GM19351 (cell line): ENCODE results near the gene CDKAL1.

Experiments
- ATAC-seq: cut with Tn5 transposase; IDR thresholded peaks from one replicate; pipeline ENCODE4 v1.9.1; 2021; ENCODE audit warnings: mild to moderate bottlenecking, moderate library complexity; ENCODE audit not compliant: unreplicated experiment

Gene CDKAL1

GRCh38 chr6:21151119-21151518 lies 616.9 kb downstream of the CDKAL1 start:
- ATAC-seq = no peak

- ATAC-seq = no peak
These were observed 617.3 kb downstream of the CDKAL1 start for GRCh38 chr6:21151530-21151929.

GRCh38 chr6:21157186-21157929 lies 623.1 kb downstream of the CDKAL1 start:
- ATAC-seq = peak; percentile 76

GRCh38 chr6:21158149-21158548 lies 623.9 kb downstream of the CDKAL1 start:
- no peak for ATAC-seq

- ATAC-seq = no peak
These were observed 624.6 kb downstream of the CDKAL1 start for GRCh38 chr6:21158873-21159272.

GRCh38 chr6:21159465-21159864 lies 625.2 kb downstream of the CDKAL1 start:
- no peak for ATAC-seq

GRCh38 chr6:21161707-21162106 lies 627.5 kb downstream of the CDKAL1 start:
- no peak for ATAC-seq

GRCh38 chr6:21163110-21163837 lies 629.0 kb downstream of the CDKAL1 start:
- no peak for ATAC-seq

GRCh38 chr6:21163838-21164180 lies 629.6 kb downstream of the CDKAL1 start:
- no peak for ATAC-seq

GRCh38 chr6:21164768-21165326 lies 630.6 kb downstream of the CDKAL1 start:
- ATAC-seq = peak; percentile 79

GRCh38 chr6:21166754-21167153 lies 632.5 kb downstream of the CDKAL1 start:
- peak; percentile 63 for ATAC-seq

- ATAC-seq = no peak
These were observed 633.5 kb downstream of the CDKAL1 start for GRCh38 chr6:21167790-21168189.

GRCh38 chr6:21171801-21172200 lies 637.5 kb downstream of the CDKAL1 start:
- no peak for ATAC-seq

- no peak for ATAC-seq
These were observed 638.8 kb downstream of the CDKAL1 start for GRCh38 chr6:21173031-21173430.

- ATAC-seq = no peak
These were observed 639.4 kb downstream of the CDKAL1 start for GRCh38 chr6:21173678-21174077.

- ATAC-seq = no peak
These were observed 641.9 kb downstream of the CDKAL1 start for GRCh38 chr6:21176197-21176596.

- ATAC-seq = peak; percentile 82
These were observed 645.9 kb downstream of the CDKAL1 start for GRCh38 chr6:21180155-21180554.

- ATAC-seq = no peak
These were observed 646.6 kb downstream of the CDKAL1 start for GRCh38 chr6:21180800-21181337.

GRCh38 chr6:21181866-21182265 lies 647.6 kb downstream of the CDKAL1 start:
- ATAC-seq = peak; percentile 49

GRCh38 chr6:21182589-21182988 lies 648.3 kb downstream of the CDKAL1 start:
- ATAC-seq = no peak

GRCh38 chr6:21185861-21186478 lies 651.7 kb downstream of the CDKAL1 start:
- no peak for ATAC-seq
